Endothelial cell of umbilical vein (primary cell): ENCODE measurements around the gene PRSS56. TPM values are rescaled to one million over a fixed set of nuclear protein-coding genes. Genes with fewer than 3 reads are reported as not detected.

ENCODE experiments used
- BruUV-seq: library from RNA; stranded (reverse); fragments of 400-500 nt; replicated peaks from 2 replicates; lab custom pipeline; 2021; lab: Mats Ljungman, UMichigan
- CTCF ChIA-PET: fragments of 300-600, 350-600 bp; sonication (Branson Sonifier 250); formaldehyde crosslinking; loops from one replicate; lab custom pipeline; 2021; ENCODE audit warnings: antibody characterized with exemption, inconsistent platforms; lab: Charles Lee
- POLR2A ChIA-PET: fragments of 300-600, 350-600 bp; sonication (Branson Sonifier 250); formaldehyde crosslinking; loops from one replicate; lab custom pipeline; 2021; ENCODE audit warnings: antibody characterized with exemption, inconsistent platforms; lab: Charles Lee
- DNase-seq: peaks from one replicate; pipeline ENCODE4 v3.0.0-alpha.2; 2011; ENCODE audit warnings: low read depth, low spot score
- FAIRE-seq: peaks from 2 replicates; lab custom pipeline; 2011; peaks lifted over from hg19 to GRCh38; lab: Jason Lieb, UNC
- H2AFZ ChIP-seq: 2 replicates; pipeline ENCODE4 v1.6.0; 2012; ENCODE audit warnings: low read depth, low read length, control low read depth, inconsistent platforms
- H3K27ac ChIP-seq: 2 replicates; pipeline ENCODE4 v1.5.1; 2011; ENCODE audit warnings: low read depth, mild to moderate bottlenecking, control low read depth, low read length, moderate library complexity; ENCODE audit not compliant: insufficient read depth
- H3K27me3 ChIP-seq, 2 experiments: 2 replicates each; pipeline versions ENCODE4 v1.6.0 to v1.6.1; 2011; ENCODE audit warnings: low read length in 2 of 2, mixed read lengths in 1 of 2; ENCODE audit not compliant: control insufficient read depth in 2 of 2, insufficient read depth in 2 of 2
- H3K36me3 ChIP-seq, 2 experiments: 2 replicates in 1 of 2; 3 replicates in 1 of 2; pipeline ENCODE4 v1.5.1; 2011; ENCODE audit warnings: low read length in 2 of 2, mild to moderate bottlenecking in 1 of 2, moderate library complexity in 1 of 2; ENCODE audit not compliant: control insufficient read depth in 2 of 2, insufficient read depth in 2 of 2; ENCODE audit errors: extremely low read depth in 1 of 2
- H3K4me1 ChIP-seq: 3 replicates; pipeline ENCODE4 v1.5.1; 2011; ENCODE audit warnings: mild to moderate bottlenecking, low read length; ENCODE audit not compliant: control insufficient read depth, insufficient read depth; ENCODE audit errors: extremely low read depth
- H3K4me2 ChIP-seq: 2 replicates; pipeline ENCODE4 v1.6.1; 2011; ENCODE audit warnings: low read length, control low read depth, mixed read lengths; ENCODE audit not compliant: insufficient read depth
- H3K4me3 ChIP-seq, 3 experiments: fragments of 200-600 bp in 1 of 3; sonication (generic), shearing (Covaris generic) in 1 of 3; replicated peaks in 1 of 3; 2 replicates each; pipeline ENCODE4 v1.5.1; 2011 to 2016; ENCODE audit warnings: control low read depth in 3 of 3, low read length in 3 of 3, mild to moderate bottlenecking in 2 of 3, inconsistent platforms in 1 of 3, low read depth in 1 of 3, moderate library complexity in 1 of 3; ENCODE audit not compliant: insufficient read depth in 1 of 3
- H3K79me2 ChIP-seq: 2 replicates; pipeline ENCODE4 v1.6.0; 2012; ENCODE audit warnings: low read length, inconsistent platforms; ENCODE audit not compliant: control insufficient read depth, insufficient read depth
- H3K9ac ChIP-seq: replicated peaks from 2 replicates; pipeline ENCODE3; 2011; ENCODE audit warnings: low read length, control low read depth; ENCODE audit not compliant: insufficient read depth; ENCODE audit errors: extremely low read depth
- H3K9me1 ChIP-seq: replicated peaks from 3 replicates; pipeline ENCODE4 v1.6.0; 2011; ENCODE audit warnings: mild to moderate bottlenecking, low read length; ENCODE audit not compliant: control insufficient read depth, insufficient read depth; ENCODE audit errors: extremely low read depth
- H3K9me3 ChIP-seq: replicated peaks from 2 replicates; pipeline ENCODE4 v1.5.1; 2012; ENCODE audit warnings: low read length, inconsistent platforms; ENCODE audit not compliant: control insufficient read depth, insufficient read depth
- H4K20me1 ChIP-seq: replicated peaks from 2 replicates; pipeline ENCODE3; 2011; ENCODE audit warnings: mild to moderate bottlenecking, low read length; ENCODE audit not compliant: control insufficient read depth, insufficient read depth; ENCODE audit errors: extremely low read depth
- EZH2 ChIP-seq: IDR thresholded peaks from 2 replicates; pipeline ENCODE4 v1.6.1; 2012; ENCODE audit warnings: borderline replicate concordance, low read depth, mild to moderate bottlenecking, moderate library complexity, low read length, inconsistent platforms; ENCODE audit not compliant: severe bottlenecking
- FOS ChIP-seq: IDR thresholded peaks from 2 replicates; pipeline ENCODE4 v1.6.1; 2011; ENCODE audit warnings: mild to moderate bottlenecking, low read length, moderate library complexity, borderline replicate concordance; ENCODE audit not compliant: insufficient read depth
- GATA2 ChIP-seq: IDR thresholded peaks from 2 replicates; pipeline ENCODE4 v1.7.0; 2011; ENCODE audit warnings: low read depth, mild to moderate bottlenecking, moderate library complexity, mixed read lengths, low read length; ENCODE audit not compliant: insufficient read length, insufficient read depth
- JUN ChIP-seq: IDR thresholded peaks from 2 replicates; pipeline ENCODE4 v1.6.1; 2011; ENCODE audit warnings: borderline replicate concordance, low read depth; ENCODE audit not compliant: insufficient read length, insufficient read depth
- MYC ChIP-seq: IDR thresholded peaks from one replicate; pipeline ENCODE4 v1.6.1; 2011; ENCODE audit warnings: mild to moderate bottlenecking, low read depth, low read length
- POLR2A ChIP-seq: IDR thresholded peaks from 2 replicates; pipeline ENCODE4 v1.6.1; 2012; ENCODE audit warnings: low read depth, mild to moderate bottlenecking, control low read depth, low read length
- POLR2AphosphoS5 ChIP-seq: IDR thresholded peaks from 2 replicates; pipeline ENCODE4 v1.6.1; 2012; ENCODE audit warnings: low read depth, mild to moderate bottlenecking, control low read depth, low read length, moderate library complexity; ENCODE audit not compliant: insufficient read depth
- dilution Hi-C: fragments of 300-500 bp; cut with MboI; formaldehyde crosslinking; loops from one replicate; pipeline ENCODE4 v1.15.0; 2019; ENCODE audit warnings: low sequenced_read_pairs; ENCODE audit not compliant: extremely low pct_ligation_motif_present
- intact Hi-C: fragments of 100-400 bp; cut with micrococcal nuclease; formaldehyde crosslinking; loops from one replicate; pipeline ENCODE4 v1.10.0; 2022
- polyA plus RNA-seq, 4 experiments: library from polyadenylated mRNA; depleted of rRNA in 3 of 4; stranded (reverse) in 3 of 4; unstranded in 1 of 4; fragments of >200 nt; gene quantifications; 2 replicates each; pipeline versions ENCODE4 v1.2.1 to v1.2.3, GENCODE V29; 2011 to 2012; ENCODE audit warnings: missing spikeins in 1 of 4
- total RNA-seq: library from RNA; stranded (reverse); gene quantifications from 2 replicates; pipeline ENCODE4 v1.2.3, GENCODE V29; 2021
- TF ChIP-seq, protein P1 (sequence below): IDR thresholded peaks from 2 replicates; pipeline ENCODE4 v1.6.1; 2011; ENCODE audit not compliant: insufficient read depth, insufficient read length
- TF ChIP-seq, protein P2 (sequence below), 2 donors: IDR thresholded peaks; 1 replicate in 1 of 2; 2 replicates in 1 of 2; pipeline ENCODE4 v1.5.1; 2011; ENCODE audit warnings: low read length in 2 of 2, mild to moderate bottlenecking in 2 of 2, moderate library complexity in 2 of 2, control low read depth in 1 of 2, inconsistent platforms in 1 of 2, low read depth in 1 of 2; ENCODE audit not compliant: insufficient read depth in 1 of 2; ENCODE audit errors: extremely low read depth in 1 of 2

PRSS56 gene
- total and polyA plus RNA-seq, 2 donors (not counting 3 experiments of a cell fraction or from before 2014, with no cell fraction given), result not detected

DNA sequence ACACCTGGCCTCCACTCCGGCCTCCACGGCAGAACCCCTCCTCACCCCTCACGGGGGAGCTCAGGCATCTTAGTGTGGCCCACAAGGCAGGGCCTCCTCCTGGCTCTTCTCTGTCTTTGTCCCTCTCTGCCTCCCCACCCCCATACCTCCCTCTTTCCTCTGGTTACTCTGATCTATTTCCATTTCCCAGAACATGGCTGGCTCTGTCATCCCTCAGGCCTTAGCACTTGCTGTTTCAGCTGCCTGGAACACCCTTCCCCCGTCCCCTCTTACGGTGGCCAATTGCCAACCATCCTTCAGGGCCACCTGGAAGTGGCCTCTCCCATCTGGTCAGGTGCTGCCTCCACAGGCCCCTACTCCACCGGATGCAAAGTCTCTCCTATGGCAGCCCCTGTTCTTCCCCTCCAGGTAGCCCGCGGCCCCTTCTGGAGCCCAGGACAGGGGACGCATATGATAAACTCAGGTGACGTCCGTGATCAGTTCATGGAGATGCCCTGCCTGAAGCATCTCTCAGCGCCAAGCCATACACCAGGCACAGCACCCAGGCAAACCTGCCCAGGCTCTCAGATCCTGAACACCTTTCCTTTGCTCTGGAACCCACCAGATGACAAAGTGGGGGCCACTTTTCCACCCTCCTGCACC lies 28.9 kb upstream of the PRSS56 start:
- FAIRE-seq (no peak), DNase-seq (no peak)
- dilution Hi-C loops, result no loop called here
- no peaks in the 10 kb centered on the region for H4K20me1 ChIP-seq
- no peaks in the 10 kb centered on the region for H3K79me2 ChIP-seq
- no peak overlapping the region for H3K4me3 ChIP-seq
- H3K4me1 ChIP-seq, result no peaks in the 10 kb centered on the region
- no peak overlapping the region for H3K4me2 ChIP-seq
- CTCF ChIA-PET, result no interaction called here
- H3K9ac ChIP-seq, result no peak overlapping the region
- POLR2A ChIA-PET, result no interaction called here
- peaks cover 19 to 27% of the 10 kb centered on the region in 2 experiments for H3K27me3 ChIP-seq
- no peaks in the 10 kb centered on the region for H3K9me1 ChIP-seq
- BruUV-seq, result no TSS peak
- TF ChIP-seq JUN (no peak), EZH2 (no peak), FOS (no peak), GATA2 (no peak), POLR2A (no peak), MYC (no peak), POLR2AphosphoS5 (no peak)
- TF ChIP-seq, protein P1, sequence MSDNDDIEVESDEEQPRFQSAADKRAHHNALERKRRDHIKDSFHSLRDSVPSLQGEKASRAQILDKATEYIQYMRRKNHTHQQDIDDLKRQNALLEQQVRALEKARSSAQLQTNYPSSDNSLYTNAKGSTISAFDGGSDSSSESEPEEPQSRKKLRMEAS, result no peak
- TF ChIP-seq, protein P2, sequence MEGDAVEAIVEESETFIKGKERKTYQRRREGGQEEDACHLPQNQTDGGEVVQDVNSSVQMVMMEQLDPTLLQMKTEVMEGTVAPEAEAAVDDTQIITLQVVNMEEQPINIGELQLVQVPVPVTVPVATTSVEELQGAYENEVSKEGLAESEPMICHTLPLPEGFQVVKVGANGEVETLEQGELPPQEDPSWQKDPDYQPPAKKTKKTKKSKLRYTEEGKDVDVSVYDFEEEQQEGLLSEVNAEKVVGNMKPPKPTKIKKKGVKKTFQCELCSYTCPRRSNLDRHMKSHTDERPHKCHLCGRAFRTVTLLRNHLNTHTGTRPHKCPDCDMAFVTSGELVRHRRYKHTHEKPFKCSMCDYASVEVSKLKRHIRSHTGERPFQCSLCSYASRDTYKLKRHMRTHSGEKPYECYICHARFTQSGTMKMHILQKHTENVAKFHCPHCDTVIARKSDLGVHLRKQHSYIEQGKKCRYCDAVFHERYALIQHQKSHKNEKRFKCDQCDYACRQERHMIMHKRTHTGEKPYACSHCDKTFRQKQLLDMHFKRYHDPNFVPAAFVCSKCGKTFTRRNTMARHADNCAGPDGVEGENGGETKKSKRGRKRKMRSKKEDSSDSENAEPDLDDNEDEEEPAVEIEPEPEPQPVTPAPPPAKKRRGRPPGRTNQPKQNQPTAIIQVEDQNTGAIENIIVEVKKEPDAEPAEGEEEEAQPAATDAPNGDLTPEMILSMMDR (IDR thresholded peaks at IDR 0.05; ENCODE audit: extremely low read depth in 1 of 2, insufficient read depth in 1 of 2, low read depth in 1 of 2, low read length in 2 of 2), result no peak
- intact Hi-C loops, result no loop called here
- H3K27ac ChIP-seq, result no peak overlapping the region
- H2AFZ ChIP-seq, result no peak overlapping the region
- no peaks in the 10 kb centered on the region for H3K36me3 ChIP-seq
- H3K9me3 ChIP-seq, result no peaks in the 10 kb centered on the region
